ENCODE measurements around the gene SSH2.

The SSH2 gene

GRCh38 chr17:29618272-29619065 is 311.6 kb downstream of the SSH2 start:
- H3K4me3 ChIP-seq (ENCODE audit: low read depth, low read length): peak overlapping the region; percentile 49
- no peak for DNase-seq (ENCODE audit: low read depth)
- no peak for TF ChIP-seq CTCF (conservative IDR thresholded peaks at IDR 0.05; ENCODE audit: low read depth, low read length)

DNA sequence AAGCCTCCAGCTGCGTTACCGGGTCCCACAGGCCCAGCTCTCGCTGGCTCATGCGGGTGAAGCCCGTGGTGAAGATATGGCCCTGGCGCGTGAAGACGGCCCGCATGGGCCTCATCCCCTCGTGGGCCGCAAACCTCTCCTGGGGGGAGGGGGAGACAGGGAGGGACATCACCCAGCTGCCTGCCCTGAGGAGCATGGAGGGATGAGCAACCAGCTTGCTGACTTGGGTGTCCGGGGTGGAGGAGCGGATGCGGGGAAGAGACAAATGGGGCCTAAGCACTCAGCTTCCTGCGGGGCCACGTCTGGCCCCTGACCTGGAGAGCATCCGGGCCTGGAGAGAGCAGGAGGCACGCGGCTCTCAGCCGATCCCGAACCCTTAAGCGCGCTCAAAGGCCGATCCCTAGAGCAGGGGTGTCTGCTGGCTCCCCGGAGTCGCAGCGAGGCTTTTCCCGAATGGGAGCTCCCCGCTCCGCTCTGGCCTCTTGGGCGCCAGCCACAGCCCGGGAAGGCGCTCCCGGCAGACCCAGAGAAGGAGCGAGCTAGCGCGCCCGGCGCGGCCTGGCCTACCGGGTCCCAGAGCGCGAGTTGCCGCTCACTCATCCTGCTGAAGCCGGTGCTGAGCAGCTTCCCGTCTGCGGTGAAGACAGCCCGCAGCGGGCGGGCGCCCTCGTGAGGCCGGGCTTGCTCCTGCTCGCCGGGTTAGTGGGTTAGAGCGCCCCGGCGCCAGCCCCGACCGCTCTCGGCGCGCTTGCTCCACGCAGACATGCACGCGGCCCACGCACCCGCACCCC is 312.4 kb downstream of the SSH2 start:
- TF ChIP-seq CTCF (conservative IDR thresholded peaks at IDR 0.05; ENCODE audit: low read depth, low read length): peak; percentile 62
- DNase-seq (ENCODE audit: low read depth): peak; percentile 84
- H3K4me3 ChIP-seq (ENCODE audit: low read depth, low read length): peak overlapping the region; percentile 49

DNA sequence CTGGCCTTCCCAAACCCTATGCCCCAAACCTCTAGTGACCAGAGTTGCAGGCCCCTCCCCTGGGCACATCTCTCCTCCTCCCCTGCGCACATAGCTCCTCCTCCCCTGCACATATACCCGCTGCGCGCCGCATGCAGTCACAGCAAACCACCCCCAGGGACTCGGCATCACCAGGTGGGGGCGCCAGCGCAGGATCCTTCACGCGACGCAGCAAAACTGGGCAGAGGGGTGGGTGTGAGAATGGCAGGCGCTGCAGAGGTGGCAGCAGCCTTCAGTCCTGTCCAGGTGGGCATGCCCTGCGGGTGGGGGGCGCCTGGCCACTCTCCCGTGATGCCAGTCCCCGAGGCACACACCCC is 312.9 kb downstream of the SSH2 start:
- DNase-seq (ENCODE audit: low read depth): peak; percentile 78
- H3K4me3 ChIP-seq (ENCODE audit: low read depth, low read length): peak overlapping the region; percentile 49
- peak; percentile 74 for TF ChIP-seq CTCF (conservative IDR thresholded peaks at IDR 0.05; ENCODE audit: low read depth, low read length)

DNA sequence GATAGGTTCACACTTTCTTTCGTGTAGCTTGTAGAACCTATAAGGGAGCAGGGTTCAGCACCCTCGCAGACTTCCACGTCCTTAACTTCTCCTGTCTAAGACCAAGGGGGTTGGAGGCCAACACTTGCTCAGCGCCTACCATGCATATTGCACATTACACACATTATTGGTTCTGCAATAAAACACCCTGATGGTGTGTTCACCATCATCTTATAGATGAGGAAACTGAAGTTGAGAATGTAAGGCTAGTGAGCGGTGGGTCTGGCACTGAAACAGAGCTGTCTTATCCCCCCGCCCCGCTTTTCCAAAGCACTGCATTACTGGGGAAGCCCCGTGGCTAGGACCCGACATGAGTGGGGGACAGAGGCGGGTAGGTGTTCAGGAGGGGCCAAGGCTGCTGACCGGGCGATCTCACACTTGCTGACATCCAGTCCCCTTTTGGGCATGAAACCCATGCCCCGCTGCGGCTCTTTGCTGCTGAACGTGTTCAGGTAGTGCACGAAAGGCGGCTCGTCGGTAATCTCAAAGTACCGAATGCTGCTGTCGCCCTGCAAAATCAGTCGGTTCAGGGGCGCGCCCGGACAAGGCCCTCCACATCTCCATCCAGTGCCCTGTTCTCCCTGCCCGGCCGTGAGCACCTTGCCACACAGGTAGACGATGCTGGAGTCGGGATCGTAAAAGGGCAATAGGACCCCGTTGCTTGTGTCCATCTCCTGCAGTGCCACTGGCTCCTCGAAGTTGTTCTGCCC is 313.6 kb downstream of the SSH2 start:
- H3K4me3 ChIP-seq (ENCODE audit: low read depth, low read length): peak overlapping the region; percentile 47
- TF ChIP-seq CTCF (conservative IDR thresholded peaks at IDR 0.05; ENCODE audit: low read depth, low read length): no peak
- no peak for DNase-seq (ENCODE audit: low read depth)

DNA sequence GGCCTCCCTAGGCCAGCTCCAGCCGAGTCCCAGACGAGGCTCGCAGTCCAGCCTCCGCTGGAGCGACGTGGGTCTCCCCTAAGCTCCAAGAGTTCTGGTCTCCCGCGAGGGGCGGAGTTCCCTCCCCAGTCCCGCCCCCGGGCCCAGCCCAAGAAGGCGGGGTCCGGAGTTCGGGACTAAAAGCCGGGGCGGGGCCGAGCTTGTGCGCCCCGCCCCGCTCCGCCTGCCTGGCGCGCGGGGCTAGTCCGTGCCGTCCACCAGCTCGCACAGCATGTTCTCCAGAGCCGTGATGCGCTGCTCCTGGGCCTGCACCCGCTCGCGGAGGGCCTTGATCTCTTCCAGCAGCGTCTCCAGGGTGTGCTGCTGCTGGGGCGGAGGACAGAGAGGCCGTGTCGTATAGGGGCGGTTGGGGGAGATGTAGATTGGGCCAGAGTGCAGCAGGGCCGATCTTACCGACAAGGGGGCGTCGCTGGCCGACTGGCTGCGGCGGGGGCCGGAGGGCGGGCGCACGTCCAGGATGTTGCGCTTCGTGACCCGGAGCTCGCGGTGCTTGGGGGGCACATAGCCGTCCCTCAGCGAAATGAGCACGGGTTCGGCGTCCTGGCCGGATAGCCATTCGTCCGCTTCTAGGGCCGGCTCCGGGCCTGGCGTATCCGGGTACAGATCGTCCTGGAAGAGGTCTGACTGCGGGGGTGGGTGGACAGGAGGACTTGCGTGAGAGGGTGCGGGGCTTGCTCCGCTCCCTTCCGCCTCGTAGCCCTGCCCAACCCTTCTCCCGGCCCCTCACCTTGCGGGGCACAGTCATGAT is 314.3 kb downstream of the SSH2 start:
- H3K4me3 ChIP-seq (ENCODE audit: low read depth, low read length): peak overlapping the region; percentile 47
- peak; percentile 92 for DNase-seq (ENCODE audit: low read depth)
- peak; percentile 0 for TF ChIP-seq CTCF (conservative IDR thresholded peaks at IDR 0.05; ENCODE audit: low read depth, low read length)

DNA sequence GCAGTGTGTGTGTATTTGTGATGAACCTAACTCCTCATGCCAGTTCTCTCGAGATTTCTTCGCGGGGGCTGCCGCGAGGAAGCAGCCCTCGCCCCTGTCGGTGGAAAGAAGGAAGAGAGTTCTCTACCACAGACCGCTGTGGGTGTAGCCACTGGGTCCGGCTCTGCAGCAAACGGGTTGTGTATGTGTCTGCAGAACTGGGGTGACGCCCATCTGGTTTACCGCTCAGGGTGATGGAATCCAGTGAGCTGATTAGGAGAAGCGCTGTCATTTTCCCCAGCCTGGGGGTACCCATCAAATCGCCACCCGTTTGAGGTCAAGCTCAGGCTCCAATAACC is 315.0 kb downstream of the SSH2 start:
- DNase-seq (ENCODE audit: low read depth): peak; percentile 62
- TF ChIP-seq CTCF (conservative IDR thresholded peaks at IDR 0.05; ENCODE audit: low read depth, low read length): peak; percentile 5
- peak overlapping the region; percentile 47 for H3K4me3 ChIP-seq (ENCODE audit: low read depth, low read length)

All from choroid plexus epithelial cell (primary cell).